Stimulated activated CD4-positive, alpha-beta T cell treated with anti-CD3 and anti-CD28 coated beads, Interleukin-4, amount 100 ng/mL, for 24 hours (primary cell): ENCODE measurements around the gene R3HDM1.
"Not testable (repeated sequence)": the region's sequence is repeated elsewhere in the genome, so short reads cannot be mapped to it uniquely, and the experiment has no call there.

Source experiments
- DNase-seq: peaks from one replicate; pipeline ENCODE4 v3.0.0-alpha.2; 2020

Gene R3HDM1

DNA sequence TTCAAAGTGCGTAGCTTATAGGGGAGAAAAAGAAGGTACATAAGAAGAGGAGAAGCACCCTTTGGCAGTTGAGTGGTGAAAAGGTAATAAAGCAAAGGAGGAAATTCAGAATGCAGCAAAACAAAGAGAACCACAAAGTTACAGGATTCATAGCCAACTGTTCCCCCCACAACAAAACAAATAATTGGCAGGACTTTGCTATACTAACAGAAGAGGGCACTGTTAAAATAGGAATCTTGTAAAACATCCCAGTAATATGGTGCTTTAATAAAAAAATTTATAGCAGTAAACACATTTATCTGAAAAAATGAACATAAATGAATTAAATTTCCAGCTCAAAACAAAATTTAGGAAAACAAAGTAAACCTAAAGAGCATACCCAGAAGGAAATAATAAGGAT lies 42.3 kb downstream of the R3HDM1 start:
- no peak for DNase-seq

DNA sequence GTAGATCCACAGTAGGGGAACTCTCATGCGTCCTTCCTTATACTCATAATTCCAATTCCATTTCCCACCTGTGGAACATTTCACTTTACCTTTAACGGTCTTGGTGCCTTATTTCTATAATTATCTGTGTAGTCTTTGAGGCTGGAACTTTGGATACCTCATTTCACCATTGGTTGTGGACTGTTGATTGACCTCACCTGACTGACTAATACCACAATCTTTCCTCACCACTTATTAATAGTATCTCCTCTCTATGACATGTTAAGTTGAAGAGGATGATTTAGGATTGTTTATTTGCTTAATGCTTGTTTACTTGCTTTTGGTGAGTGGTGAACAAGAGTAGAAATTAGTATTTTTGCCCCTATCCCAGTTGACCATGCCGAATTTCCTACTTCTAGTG lies 50.0 kb downstream of the R3HDM1 start:
- no peak for DNase-seq

DNA sequence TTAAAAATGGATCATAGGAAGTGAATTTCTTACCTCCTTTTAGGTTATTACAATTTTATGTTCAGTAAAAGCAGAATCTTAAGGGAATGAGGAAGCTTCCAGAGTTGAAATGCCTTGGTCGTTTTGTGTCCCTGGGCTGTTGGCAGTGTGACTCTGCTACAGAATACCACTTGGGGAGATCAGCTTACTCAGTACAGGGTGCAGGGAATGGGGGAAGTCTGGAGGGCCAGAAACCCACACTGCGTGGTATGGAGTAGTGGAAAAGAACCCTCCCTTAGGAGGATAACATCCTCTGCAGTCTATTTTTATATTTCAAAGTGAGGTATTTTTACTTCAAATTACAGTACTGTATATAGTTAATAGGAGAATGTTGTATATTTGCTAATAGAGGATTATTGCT lies 51.1 kb downstream of the R3HDM1 start:
- no peak for DNase-seq

DNA sequence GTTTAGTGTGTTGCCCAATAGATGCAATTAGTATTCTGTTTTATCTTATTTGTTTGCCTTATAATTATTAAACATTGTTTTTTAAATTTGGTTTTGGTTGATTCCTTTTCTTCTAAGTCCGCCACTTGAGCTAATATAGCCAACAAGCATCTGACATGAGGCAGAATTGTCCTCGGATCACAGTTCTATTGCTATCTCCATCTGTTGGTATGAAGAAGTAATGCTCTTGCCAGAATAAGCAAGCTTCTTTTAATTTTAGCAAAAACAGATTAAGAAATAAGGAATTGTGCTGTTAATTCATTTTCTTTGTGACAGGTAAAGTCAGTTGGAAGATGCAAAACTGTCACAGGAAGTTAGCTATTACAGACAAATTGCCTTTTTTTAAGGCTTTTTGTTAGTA lies 54.3 kb downstream of the R3HDM1 start:
- DNase-seq, result no peak

DNA sequence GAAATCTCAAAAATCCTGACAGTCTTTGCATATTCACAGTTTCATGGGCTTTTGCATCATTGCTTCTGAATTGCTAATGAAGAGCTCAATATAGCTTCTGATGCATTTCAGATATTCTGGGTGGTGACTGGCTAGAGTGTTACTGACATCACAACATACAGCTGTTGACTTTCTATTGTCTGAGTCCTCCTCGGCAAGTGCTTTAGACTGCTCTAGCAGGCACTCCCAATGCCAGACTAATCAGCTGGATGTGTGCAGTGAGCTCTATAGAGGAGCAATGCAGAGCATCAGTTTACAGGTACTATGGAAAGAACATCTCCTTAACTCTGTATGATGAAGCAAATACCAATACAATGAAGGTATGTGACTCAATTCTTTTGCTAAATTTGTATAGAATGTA lies 54.9 kb downstream of the R3HDM1 start:
- no peak for DNase-seq

DNA sequence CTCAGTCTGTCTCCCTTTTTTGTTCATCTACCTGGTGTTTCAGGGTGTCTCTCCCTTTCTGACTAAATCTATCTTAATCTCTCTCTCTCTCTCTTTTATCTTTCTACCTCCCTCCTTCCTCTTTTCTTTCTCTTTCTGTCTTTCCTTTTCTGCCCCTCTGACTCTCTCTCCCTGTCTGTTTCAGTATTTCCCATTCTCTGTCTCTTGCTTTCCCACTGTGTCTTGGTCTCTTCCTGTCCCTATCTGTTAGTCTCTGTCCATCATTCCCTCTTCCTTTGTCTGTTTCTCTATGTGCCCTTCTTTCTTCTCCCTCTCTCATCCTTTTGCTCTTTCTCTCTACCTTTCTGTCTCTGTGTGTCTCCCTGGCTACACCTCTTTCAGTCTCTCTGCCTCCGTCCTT lies 56.7 kb downstream of the R3HDM1 start:
- no peak for DNase-seq

DNA sequence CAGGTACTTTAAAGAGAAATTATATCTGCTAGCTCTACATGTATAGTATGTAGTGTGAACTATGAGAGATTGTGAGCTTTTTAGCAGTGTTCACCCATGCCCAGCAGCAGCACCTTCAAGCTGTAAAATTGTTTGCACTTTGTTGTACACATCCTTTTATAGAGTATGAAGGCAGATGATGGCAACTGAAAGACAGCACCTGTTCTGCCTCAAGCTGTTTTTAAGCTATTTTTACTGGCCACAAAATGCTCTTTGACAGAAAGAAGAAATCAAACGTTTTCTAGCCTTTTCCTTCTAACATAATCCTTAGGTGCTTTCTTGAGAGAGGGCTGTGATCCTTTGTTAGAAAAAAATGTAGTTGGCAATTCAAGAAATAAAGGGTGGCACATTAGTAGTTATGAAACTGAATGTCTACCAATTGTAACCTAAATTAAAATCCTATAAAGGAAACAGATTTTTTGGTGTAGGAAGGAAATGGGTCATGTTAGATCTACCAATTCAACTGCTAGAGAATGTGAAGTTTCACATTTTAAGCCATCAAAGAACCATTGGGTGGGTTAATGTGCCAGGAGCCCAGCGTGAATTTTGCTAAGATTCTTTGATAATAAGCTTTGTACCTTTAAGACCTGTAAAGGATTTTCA lies 59.5 kb downstream of the R3HDM1 start:
- DNase-seq, result no peak

DNA sequence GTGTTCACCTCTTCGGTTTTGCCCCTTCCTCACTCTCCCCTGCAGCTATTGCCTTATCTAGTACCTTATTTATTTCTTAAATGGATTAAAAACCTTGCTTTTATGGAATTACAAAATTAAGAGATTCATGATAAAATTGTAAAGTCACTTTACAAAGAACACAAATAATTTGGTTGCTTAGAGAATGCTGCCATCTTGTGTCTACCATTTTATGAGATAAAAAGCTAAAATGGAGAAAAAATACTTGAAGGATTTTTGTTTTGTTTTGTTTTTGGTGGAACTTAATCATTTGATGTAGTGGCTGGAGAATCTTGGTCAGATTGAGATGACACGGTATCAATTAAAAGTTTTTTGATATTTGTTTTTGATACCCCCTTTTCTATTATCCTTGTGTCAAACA lies 69.6 kb downstream of the R3HDM1 start:
- DNase-seq, result no peak

DNA sequence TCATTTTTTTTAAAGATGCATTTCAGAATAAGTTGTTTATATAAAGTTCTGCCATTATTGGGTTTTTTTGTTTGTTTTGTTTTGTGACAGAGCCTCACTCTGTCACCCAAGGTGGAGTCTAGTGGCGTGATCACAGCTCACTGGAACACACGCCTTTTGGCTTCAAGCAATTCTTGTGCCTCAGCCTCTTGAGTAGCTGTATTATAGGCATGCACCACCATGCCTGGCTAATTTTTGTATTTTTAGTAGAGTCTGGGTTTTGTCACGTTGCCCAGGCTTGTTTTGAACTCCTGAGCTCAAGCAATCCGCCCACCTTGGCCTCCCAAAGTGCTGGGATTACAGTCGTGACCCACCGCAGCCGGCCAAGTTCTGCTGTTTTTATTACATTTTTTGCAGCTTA lies 72.3 kb downstream of the R3HDM1 start:
- no peak for DNase-seq

DNA sequence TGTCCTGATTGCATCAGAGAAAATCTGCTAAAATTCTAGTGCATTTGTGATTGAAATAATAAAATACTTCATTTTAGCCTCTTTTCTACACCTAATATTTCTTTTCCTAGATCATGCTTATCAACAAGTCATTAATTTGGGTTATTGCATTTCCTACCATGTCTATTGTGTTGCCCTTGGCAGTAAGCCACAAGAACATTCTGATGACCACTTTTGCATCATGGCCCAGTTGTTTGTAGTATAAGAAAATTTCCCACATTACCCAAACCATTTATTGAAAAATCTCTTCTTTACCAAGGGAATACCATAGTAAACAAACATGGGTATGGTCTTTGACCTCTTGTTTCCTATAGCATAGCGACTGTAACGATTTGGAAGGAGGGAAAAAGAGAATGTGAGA lies 76.3 kb downstream of the R3HDM1 start:
- no peak for DNase-seq

DNA sequence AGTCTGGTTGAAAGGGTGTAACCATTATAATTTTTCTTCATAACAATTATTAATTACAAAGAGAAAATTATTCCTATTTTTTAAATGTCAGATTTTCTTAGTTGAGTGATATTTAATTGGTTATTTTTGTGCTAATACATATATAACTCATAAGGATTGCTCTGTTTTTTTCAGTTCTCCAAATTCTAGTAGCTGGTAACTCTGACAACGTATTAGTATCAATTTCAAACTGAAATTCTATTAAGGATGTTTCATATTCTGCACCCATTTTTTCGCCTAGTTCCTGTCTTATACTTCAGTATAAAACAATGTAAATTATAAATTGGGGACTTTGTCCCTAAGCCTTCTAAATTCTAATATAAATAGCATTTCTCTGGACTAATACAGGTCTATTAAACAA lies 81.0 kb downstream of the R3HDM1 start:
- DNase-seq, result no peak

DNA sequence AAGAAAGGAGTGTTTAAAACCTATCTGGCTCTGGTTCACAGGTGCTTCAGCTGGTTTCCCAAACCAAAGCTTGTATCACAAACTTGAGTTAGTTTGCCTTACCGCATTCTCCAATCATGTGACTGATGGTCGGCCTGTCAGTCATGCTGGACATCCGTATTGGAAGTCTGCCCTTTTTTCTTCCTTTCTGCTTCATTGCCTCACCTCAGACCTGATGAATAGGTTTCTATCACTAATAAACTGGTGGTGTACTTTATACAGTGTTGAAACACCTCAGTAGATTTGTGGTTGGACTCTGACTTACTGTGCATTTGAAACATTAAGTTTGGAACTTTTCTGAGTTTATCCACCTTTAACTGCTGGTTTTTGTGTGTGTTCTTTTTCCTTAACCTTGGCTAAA lies 84.1 kb downstream of the R3HDM1 start:
- no peak for DNase-seq

DNA sequence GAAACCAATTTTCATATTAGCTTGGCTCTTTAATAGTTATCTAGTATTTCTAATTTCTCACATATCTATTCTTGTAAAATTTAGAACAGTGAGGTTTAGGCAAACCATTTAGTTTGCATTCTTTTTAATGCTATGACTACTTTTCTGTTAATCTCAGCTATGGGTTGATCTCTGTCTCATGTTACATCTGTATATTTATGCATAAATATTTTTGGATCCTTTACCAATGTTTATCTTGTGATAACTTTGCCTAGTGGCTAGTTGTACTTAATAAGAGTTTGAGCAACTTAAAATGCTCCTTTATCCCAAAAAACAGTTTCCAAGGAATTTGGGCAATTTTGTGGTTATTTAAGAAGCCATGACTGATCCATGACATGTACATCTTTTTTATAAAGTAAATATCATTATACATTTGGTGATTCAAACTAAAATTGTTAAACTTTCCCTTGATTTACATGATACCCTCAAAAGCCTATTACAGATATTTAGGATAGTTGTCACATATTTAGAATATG lies 86.3 kb downstream of the R3HDM1 start:
- no peak for DNase-seq

DNA sequence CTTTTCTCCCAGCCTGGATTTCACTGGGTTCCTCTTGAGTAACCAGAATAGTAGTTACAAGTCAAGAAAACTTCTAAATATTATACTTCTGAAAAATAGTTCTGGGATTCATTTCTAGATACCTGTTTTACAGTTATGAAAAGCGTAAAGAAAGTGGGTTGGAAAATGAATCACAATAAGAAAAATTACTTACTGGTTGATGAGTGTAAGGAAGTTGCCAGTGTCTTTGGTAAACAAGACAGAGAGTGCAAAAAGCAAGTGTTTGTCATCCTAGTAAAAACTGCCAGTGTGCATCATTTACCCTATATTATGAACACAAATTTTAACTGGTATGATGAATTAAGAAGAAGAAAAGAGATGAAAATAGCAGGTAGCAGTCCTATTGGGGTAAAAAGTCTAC lies 88.9 kb downstream of the R3HDM1 start:
- no peak for DNase-seq

DNA sequence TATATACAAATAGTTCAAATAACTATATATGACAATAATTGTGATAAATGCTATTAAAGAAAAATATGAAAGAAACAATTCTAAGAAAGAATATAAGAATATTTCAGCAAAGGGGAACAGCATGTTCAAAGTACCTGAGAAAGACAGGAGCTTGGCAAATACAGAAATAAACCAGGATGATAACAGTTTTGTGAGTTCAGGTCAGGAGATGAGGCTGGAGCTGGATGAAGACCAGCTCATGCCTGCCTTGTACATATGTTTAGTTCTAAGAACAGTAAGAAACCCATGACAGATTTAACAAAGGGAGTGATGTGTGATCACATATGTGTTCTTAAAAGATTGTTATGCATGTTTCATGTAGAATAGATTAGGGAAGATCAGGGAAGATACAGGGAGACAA lies 98.2 kb downstream of the R3HDM1 start:
- DNase-seq, result no peak

DNA sequence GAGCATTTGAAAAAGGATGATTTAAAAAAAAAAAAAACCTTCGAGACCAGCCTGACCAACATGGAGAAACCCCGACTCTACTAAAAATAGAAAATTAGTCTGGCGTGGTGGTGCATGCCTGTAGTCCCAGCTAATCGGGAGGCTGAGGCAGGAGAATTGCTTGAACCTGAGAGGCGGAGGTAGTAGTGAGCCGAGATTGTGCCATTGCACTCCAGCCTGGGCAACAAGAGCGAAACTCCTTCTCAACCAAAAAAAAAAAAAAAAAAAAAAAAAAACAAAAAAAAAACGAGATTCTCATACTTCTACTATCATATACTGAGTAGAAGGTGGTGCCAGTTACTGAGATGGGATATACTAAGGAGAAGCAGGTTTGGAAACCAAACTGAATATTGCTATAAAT lies 98.8 kb downstream of the R3HDM1 start:
- DNase-seq, result not testable (repeated sequence)

DNA sequence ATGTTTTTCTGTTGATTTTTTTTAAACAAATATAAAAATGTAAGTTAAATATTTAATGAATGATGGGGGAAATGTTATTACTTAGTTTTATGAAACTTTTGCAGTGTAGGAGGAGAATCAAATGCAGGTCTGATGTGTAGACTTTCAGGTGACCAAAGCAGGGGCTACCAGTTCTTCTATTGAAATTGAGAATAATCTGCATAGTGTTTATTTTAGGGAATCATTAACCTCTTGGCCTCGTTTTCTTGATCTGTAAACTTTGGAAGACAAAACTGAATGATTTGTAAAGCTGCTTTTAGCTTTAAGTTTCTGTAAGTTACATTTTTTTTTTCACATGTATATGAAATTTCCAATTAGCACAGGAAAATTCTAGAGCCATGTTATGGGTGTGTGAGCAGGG lies 99.2 kb downstream of the R3HDM1 start:
- no peak for DNase-seq

DNA sequence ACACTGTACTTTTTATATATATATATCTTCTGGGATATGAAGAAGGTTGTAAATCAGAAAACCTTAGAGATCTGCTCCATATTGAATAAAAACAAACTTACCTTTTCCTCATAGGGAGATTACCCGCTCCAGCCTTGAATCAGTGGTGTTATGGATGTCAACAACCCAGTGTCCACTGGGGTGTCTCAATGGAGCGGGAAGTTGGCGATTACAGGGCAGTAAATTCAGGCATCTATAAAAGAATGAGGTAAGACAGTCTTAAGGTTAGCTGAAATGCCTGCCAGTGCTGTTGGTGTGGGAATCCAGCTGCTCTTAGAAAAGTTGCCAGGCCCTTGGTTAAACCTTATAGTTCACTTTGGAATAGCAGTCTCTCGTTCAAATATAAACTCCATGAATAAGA lies 102.3 kb downstream of the R3HDM1 start:
- no peak for DNase-seq

DNA sequence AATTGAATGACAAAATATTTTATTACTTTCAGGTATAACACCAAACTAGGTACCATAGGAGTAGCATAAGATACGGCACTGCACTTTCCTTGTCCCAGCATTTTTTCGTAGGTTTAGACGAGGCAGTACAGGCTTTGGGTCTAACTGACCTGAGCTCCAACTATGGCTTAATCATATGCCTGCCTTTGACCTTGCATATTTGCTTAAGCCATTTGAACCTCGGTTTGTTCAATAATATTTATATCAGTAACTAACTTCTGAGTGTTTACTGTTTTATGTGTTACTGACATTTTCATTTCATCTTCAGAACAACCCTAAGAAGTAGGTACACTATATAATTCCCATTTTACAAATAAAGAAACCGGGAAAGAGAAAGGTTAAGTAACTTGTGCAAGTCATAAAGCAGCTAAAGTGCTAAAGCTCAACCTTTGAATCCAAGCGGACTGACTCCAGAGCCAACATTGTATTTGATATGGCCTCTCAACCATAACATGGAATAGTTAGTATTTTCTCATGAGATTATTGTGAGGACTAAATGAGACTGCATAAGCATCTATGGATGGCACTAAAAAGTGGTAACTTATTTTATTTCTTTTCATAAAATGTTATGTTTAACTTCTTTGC lies 104.0 kb downstream of the R3HDM1 start:
- DNase-seq, result no peak

DNA sequence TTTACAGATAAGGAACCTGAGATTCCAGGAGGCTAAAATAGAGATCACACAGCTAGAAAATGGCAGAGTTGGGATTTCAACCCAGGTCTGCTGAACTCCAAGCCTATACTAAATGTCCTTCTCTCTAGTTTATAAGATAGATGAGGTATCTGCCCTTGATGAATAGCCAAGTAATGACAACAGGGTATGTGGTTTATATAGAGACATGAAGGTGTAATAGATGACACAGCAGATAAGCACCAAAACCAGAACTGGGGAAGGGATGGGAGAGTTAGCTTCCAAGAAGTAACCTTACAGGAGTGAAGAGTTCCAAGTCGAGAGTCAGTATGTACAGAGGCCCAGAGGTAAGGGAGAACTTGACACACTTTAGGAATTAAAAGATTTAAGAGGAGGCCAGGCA lies 105.7 kb downstream of the R3HDM1 start:
- DNase-seq, result no peak

DNA sequence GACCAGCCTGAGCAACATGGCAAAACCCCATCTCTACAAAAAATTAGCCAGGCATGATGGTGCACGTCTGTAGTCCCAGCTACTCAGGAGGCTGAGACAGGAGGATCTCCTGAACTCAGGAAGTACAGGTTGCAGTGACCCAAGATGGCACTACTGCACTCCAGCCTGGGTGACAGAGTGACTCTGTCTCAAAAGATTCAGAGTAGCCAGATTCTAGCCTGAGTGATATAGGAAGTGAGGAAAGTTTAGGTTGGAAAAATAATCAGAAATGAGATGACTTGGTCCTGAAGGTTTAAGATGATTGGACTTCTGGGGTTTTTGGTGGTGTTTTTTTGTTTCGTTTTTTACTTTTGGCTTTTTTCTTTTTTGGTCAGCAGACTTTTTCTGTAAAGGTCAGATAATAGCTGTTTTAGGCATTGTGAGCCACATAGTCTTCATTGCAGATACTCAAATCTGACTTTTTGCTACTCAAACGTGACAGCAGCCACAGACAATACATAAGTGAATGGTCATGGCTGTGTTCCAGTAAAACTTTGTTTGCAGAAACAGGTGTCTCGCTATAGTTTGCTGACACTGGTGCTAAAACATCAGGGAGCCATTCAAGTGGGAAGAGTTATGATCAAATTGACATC lies 106.3 kb downstream of the R3HDM1 start:
- DNase-seq, result no peak

DNA sequence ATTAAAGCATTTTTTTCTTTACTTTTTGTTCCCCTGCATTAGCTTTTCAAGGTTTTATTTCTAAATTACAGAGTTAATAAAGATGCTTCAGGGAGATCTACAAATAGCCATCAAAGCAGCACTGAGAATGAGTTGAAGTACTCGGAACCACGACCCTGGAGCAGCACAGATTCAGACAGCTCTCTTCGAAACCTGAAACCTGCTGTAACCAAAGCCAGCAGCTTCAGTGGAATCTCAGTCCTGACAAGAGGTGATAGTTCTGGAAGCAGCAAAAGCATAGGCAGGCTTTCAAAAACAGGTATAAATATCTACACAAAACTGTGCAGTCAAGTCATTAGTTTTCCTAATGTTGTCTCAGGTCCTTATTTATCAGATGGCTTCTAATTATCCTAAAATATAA lies 107.5 kb downstream of the R3HDM1 start:
- DNase-seq, result no peak

DNA sequence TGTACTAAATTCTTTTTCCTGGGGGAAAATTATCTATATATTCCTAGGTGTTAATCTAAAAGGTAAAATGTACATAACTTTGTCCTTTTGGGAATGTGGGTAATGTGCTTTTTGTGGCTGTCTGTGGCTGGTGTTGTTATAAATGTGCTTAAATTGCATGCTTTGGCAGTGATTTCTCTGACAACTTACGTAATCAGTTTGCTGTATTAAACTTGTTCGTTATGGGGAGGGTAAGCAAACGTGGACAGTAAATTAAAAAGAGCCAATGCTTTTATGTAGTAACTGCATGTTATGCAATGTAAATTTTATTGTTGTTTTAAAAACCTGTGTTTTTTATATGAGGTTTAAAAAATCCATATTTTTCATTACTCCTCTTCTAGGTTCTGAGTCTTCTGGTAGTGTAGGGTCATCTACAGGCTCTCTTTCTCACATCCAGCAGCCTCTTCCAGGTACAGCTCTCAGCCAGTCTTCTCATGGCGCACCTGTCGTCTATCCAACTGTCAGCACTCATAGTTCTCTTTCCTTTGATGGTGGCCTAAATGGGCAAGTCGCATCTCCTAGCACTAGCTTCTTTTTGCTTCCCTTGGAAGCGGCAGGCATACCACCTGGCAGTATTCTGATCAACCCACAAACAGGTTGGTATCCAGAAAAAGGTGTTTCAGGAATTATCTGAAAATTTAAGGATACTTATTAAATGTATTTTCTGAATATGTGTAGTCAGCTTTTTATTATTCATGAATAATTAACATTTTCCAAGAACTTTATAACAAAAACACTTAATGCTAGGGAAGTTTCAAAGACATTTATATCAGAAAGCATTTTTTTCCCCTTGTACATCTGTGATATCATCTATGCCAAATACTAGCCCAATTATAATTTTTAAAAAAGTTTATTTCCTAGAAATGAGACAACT lies 110.1 kb downstream of the R3HDM1 start:
- DNase-seq, result no peak
